ENCODE results near the gene SLC17A6. TPM values are rescaled to one million over a fixed set of nuclear protein-coding genes. Genes with fewer than 3 reads are reported as not detected.

Gene SLC17A6
- total and polyA plus RNA-seq, 2 donors (not counting 3 experiments of a cell fraction or from before 2014, with no cell fraction given): not detected

DNA sequence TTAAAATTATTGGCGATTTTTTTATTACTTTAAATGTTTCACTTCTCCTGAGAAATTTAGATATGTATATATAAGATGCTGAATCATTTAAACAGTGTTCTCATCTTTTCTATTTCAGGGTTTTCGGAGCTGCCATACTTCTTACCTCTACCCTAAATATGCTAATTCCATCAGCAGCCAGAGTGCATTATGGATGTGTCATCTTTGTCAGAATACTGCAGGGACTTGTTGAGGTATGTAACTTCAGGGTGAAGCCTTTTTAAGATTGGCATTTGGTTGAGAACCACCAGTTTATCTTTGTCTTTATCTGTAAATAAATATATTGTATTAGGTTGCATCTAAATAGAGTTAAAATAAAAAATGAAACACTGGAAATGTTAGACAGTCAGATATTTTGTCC, 21.1 kb downstream of the SLC17A6 start:
- FAIRE-seq: no peak
- BruUV-seq (replicated peaks): no TSS peak
- Histone ChIP-seq H3K9me3 (replicated peaks; ENCODE audit: control insufficient read depth, insufficient read depth, low read length) (no peaks in the 10 kb centered on the region), H3K4me2 (ENCODE audit: insufficient read depth, low read length) (no peak overlapping the region), H2AFZ (ENCODE audit: low read depth, low read length) (no peak overlapping the region), H3K36me3 (ENCODE audit: control insufficient read depth in 2 of 2, extremely low read depth in 1 of 2, insufficient read depth in 2 of 2, low read length in 2 of 2) (no peaks in the 10 kb centered on the region), H3K79me2 (ENCODE audit: control insufficient read depth, insufficient read depth, low read length) (no peaks in the 10 kb centered on the region), H3K9ac (replicated peaks; ENCODE audit: extremely low read depth, insufficient read depth, low read length) (no peak overlapping the region), H3K27ac (ENCODE audit: insufficient read depth, low read depth, low read length) (no peak overlapping the region), H3K4me3 (replicated peaks in 1 of 3; ENCODE audit: insufficient read depth in 1 of 3, low read depth in 1 of 3, low read length in 3 of 3) (no peak overlapping the region), H4K20me1 (replicated peaks; ENCODE audit: control insufficient read depth, extremely low read depth, insufficient read depth, low read length) (no peaks in the 10 kb centered on the region), H3K9me1 (replicated peaks; ENCODE audit: control insufficient read depth, extremely low read depth, insufficient read depth, low read length) (no peaks in the 10 kb centered on the region), H3K27me3 (ENCODE audit: control insufficient read depth in 2 of 2, insufficient read depth in 2 of 2, low read length in 2 of 2) (no peaks in the 10 kb centered on the region), H3K4me1 (ENCODE audit: control insufficient read depth, extremely low read depth, insufficient read depth, low read length) (no peaks in the 10 kb centered on the region)
- dilution Hi-C loops (cut with MboI; ENCODE audit: extremely low pct_ligation_motif_present, low sequenced_read_pairs): no loop called here
- TF ChIP-seq EZH2 (IDR thresholded peaks at IDR 0.05; ENCODE audit: borderline replicate concordance, low read depth, low read length, severe bottlenecking) (no peak), CTCF (IDR thresholded peaks at IDR 0.05; ENCODE audit: extremely low read depth in 1 of 2, insufficient read depth in 1 of 2, low read depth in 1 of 2, low read length in 2 of 2) (no peak), GATA2 (IDR thresholded peaks at IDR 0.05; ENCODE audit: insufficient read depth, insufficient read length, low read depth, low read length) (no peak), MYC (IDR thresholded peaks at IDR 0.05; ENCODE audit: low read depth, low read length) (no peak), JUN (IDR thresholded peaks at IDR 0.05; ENCODE audit: borderline replicate concordance, insufficient read depth, insufficient read length, low read depth) (no peak), MAX (IDR thresholded peaks at IDR 0.05; ENCODE audit: insufficient read depth, insufficient read length) (no peak), FOS (IDR thresholded peaks at IDR 0.05; ENCODE audit: borderline replicate concordance, insufficient read depth, low read length) (no peak), POLR2AphosphoS5 (IDR thresholded peaks at IDR 0.05; ENCODE audit: insufficient read depth, low read depth, low read length) (no peak), POLR2A (IDR thresholded peaks at IDR 0.05; ENCODE audit: low read depth, low read length) (no peak)
- no peak for DNase-seq (ENCODE audit: low read depth, low spot score)
- intact Hi-C loops (cut with micrococcal nuclease): no loop called here
- POLR2A ChIA-PET: no interaction called here
- CTCF ChIA-PET: no interaction called here

Measured in endothelial cell of umbilical vein (primary cell).